ENCODE data around the gene DGKG.

DNA sequence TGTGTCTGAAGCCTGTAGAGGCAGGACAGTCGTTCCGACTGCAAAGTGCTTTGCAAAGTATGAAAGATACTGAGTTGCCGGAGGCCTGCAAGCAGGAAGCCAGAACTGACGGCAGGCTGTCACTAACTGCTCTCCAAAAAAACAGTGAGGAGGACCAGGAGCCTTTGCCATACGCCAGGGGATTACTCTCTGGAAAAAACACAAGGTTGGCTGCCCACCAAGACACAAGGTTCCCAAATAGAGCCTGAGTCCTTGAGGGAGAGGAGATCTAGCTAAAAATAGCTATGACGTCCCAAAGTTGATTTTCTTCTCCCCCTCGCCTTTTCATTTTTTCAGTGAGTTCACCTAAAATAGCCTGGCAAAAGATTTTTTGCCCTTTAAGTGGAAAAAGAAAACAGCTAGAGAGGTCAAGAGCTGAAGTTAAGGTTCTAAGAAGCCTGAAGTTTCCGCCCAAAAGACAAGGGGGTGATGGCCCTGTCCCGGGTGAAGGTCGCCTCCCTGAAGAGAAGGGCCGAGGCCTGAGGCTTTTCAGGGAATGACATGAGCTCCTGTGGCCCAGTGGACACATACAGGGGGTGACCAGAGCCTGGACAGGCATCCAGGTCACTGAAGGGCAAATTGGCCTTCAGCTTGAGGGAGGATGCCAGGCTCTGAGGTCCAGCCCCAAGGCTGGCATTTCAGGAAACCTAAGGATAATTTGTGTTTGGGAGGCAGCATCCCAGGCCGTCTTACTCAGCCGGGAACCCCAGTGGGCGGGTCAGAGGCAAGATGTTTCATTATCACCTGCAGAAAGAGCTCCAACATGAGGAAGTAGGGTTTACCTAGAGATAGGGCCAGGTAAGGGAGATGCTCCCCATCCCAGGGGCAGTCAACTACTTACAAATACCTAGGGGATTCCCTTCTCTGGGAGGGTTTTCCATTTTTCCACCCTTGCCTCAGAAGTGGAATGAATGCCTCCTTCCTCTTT, 44.9 kb upstream of the DGKG start:
- TF ChIP-seq, protein P1, sequence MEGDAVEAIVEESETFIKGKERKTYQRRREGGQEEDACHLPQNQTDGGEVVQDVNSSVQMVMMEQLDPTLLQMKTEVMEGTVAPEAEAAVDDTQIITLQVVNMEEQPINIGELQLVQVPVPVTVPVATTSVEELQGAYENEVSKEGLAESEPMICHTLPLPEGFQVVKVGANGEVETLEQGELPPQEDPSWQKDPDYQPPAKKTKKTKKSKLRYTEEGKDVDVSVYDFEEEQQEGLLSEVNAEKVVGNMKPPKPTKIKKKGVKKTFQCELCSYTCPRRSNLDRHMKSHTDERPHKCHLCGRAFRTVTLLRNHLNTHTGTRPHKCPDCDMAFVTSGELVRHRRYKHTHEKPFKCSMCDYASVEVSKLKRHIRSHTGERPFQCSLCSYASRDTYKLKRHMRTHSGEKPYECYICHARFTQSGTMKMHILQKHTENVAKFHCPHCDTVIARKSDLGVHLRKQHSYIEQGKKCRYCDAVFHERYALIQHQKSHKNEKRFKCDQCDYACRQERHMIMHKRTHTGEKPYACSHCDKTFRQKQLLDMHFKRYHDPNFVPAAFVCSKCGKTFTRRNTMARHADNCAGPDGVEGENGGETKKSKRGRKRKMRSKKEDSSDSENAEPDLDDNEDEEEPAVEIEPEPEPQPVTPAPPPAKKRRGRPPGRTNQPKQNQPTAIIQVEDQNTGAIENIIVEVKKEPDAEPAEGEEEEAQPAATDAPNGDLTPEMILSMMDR (IDR thresholded peaks at IDR 0.05): no peak
- no peak for TF ChIP-seq POLR2A (IDR thresholded peaks at IDR 0.05)

Data from tibial nerve (tissue), 3 donors.